Measurements from ENCODE around the gene HS3ST5. TPM values are rescaled to one million over a fixed set of nuclear protein-coding genes. Genes with fewer than 3 reads are reported as not detected.

The HS3ST5 gene
- total and polyA plus RNA-seq, 10 donors, result not detected

DNA sequence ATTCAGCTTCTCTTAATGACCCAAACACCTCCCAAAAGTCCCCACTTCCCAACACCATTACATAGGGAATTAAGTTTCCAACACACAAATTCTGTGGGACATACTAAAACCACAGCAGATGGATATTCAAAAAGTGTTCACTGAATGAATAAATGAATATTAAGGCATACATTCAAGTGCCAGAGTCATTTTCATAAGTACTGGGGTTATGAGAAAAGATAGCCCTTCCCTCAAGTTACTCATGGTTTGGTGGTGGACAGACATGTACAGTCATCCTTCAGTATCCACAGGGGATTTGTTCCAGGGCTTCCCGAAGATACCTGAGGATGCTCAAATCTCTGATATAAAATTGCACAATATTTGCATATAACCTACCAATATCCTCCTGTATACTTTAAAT, 50.4 kb downstream of the HS3ST5 start:
- H3K9me3 ChIP-seq, result no peaks in the 10 kb centered on the region
- TF ChIP-seq POLR2A (IDR thresholded peaks at IDR 0.05) (no peak), POLR2AphosphoS5 (IDR thresholded peaks at IDR 0.05) (no peak)
- TF ChIP-seq, protein P1, sequence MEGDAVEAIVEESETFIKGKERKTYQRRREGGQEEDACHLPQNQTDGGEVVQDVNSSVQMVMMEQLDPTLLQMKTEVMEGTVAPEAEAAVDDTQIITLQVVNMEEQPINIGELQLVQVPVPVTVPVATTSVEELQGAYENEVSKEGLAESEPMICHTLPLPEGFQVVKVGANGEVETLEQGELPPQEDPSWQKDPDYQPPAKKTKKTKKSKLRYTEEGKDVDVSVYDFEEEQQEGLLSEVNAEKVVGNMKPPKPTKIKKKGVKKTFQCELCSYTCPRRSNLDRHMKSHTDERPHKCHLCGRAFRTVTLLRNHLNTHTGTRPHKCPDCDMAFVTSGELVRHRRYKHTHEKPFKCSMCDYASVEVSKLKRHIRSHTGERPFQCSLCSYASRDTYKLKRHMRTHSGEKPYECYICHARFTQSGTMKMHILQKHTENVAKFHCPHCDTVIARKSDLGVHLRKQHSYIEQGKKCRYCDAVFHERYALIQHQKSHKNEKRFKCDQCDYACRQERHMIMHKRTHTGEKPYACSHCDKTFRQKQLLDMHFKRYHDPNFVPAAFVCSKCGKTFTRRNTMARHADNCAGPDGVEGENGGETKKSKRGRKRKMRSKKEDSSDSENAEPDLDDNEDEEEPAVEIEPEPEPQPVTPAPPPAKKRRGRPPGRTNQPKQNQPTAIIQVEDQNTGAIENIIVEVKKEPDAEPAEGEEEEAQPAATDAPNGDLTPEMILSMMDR (IDR thresholded peaks at IDR 0.05 in 8 of 11, conservative IDR thresholded peaks at IDR 0.05 in 3 of 11), result no peak
- no peaks in the 10 kb centered on the region for H3K36me3 ChIP-seq
- peaks cover 0 to 6% (median 0%) of the 10 kb centered on the region in 7 donors for H3K27me3 ChIP-seq (replicated peaks in 1 of 7)
- no peak overlapping the region for H3K27ac ChIP-seq
- no peaks in the 10 kb centered on the region for H3K4me1 ChIP-seq
- WGBS, 5 donors, result 77 to 97% (median 83%) methylated on average over 1 of the region's 1 CpG
- intact Hi-C loops (cut with DNase I; ENCODE audit: low total_unique reads), result no loop called here
- H3K4me3 ChIP-seq, result no peak overlapping the region
- no peak for DNase-seq

DNA sequence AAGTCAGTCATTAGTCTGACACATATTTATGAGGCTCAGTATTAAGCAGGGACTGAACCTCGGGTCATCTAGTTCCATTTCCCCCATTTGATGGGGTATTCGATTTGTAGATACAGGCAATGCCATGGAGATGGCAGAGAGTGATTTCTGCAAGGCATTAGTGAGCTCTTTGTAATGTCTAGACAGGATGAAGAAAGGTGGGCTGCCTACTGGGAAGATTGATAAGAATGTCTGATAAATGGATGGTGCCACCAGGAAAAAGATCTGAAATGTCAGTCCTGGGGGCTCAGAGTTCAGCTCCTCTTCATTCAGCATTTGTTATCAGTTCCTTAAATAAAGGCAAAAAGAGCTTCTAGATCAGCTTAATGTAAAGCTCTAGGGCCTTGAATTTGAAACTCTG, 51.4 kb downstream of the HS3ST5 start:
- Histone ChIP-seq H3K9me3 (no peaks in the 10 kb centered on the region), H3K27ac (no peak overlapping the region), H3K4me3 (no peak overlapping the region), H3K36me3 (no peaks in the 10 kb centered on the region), H3K4me1 (no peaks in the 10 kb centered on the region), H3K27me3 (replicated peaks in 1 of 7) (peaks cover 0 to 6% (median 0%) of the 10 kb centered on the region in 7 donors)
- intact Hi-C loops (cut with DNase I; ENCODE audit: low total_unique reads), result no loop called here
- 49 to 60% (median 56%) methylated on average over 2 of the region's 2 CpGs for WGBS, 5 donors
- DNase-seq, result no peak
- TF ChIP-seq, protein P1 (IDR thresholded peaks at IDR 0.05 in 8 of 11, conservative IDR thresholded peaks at IDR 0.05 in 3 of 11), result no peak
- TF ChIP-seq POLR2AphosphoS5 (IDR thresholded peaks at IDR 0.05), result no peak
- TF ChIP-seq POLR2A (IDR thresholded peaks at IDR 0.05), result no peak

DNA sequence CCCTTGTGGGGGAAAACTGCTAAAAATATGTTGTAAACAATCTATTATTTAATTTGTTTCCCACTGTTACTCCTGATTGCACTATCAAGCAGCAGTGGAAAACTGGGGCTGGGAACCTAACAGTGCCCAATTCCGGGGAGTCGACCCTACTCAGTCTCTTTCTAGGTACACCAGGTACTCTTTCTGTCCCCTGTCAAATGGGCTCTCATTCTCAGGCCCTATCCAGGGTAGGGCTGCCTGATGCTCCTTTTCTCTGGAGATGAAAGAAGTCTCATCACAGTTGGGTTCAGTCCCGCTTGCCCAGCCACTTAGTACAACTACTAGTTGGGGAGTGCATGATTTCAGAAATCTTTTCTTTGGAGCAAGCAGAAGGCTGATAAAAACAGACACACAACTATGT, 52.0 kb downstream of the HS3ST5 start:
- TF ChIP-seq POLR2AphosphoS5 (IDR thresholded peaks at IDR 0.05) (no peak), POLR2A (IDR thresholded peaks at IDR 0.05) (no peak)
- TF ChIP-seq, protein P1 (IDR thresholded peaks at IDR 0.05 in 8 of 11, conservative IDR thresholded peaks at IDR 0.05 in 3 of 11), result no peak
- WGBS, 5 donors, result 82 to 94% (median 85%) methylated on average over 3 of the region's 3 CpGs
- H3K27ac ChIP-seq, result no peak overlapping the region
- H3K36me3 ChIP-seq, result no peaks in the 10 kb centered on the region
- H3K4me1 ChIP-seq, result no peaks in the 10 kb centered on the region
- no peak for DNase-seq
- intact Hi-C loops (cut with DNase I; ENCODE audit: low total_unique reads), result no loop called here
- no peaks in the 10 kb centered on the region for H3K9me3 ChIP-seq
- no peak overlapping the region for H3K4me3 ChIP-seq
- peaks cover 0 to 6% (median 0%) of the 10 kb centered on the region in 7 donors for H3K27me3 ChIP-seq (replicated peaks in 1 of 7)

DNA sequence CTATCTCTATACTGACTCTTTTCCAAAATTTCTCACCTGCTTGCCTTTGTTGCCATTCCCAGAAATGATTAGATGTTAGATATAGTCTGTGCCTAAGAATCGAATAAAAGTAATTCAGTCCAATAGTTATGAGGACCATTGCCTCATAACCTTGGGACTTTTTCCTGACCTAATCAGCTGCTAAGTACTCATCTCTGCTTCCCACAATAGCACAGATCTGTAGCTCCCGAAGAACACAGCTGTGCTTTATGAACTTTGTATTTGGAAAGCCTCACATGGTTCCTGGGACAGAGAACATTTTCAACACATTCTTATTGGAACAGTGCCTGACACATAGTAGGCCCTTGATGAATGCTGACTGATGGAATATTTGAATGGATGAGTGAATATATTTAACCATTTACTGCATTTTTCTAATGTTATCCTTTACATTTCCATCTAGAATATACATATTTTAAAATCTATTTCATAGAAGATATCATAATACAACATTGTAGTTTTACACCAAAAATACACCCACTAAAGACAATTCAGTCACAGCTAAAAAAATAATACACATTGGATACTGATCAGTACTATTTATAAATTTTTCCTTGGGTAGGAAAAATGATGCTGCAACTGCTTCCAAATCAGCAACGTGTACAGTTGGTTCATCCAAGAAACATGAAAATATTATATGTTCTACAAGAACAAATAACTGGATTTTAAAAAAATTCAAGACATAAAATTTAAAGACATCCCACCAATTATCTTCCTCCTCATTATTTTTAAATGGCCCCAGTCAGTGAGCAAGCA, 53.9 kb downstream of the HS3ST5 start:
- Histone ChIP-seq H3K4me1 (no peaks in the 10 kb centered on the region), H3K36me3 (no peaks in the 10 kb centered on the region), H3K27ac (no peak overlapping the region), H3K27me3 (replicated peaks in 1 of 7) (peaks cover 0 to 6% (median 0%) of the 10 kb centered on the region in 7 donors), H3K9me3 (no peaks in the 10 kb centered on the region), H3K4me3 (no peak overlapping the region)
- no peak for DNase-seq
- TF ChIP-seq POLR2A (IDR thresholded peaks at IDR 0.05) (no peak), POLR2AphosphoS5 (IDR thresholded peaks at IDR 0.05) (no peak)
- TF ChIP-seq, protein P1 (IDR thresholded peaks at IDR 0.05 in 8 of 11, conservative IDR thresholded peaks at IDR 0.05 in 3 of 11), result no peak
- intact Hi-C loops (cut with DNase I; ENCODE audit: low total_unique reads), result no loop called here
- WGBS, 5 donors, result 82 to 90% (median 85%) methylated on average over 3 of the region's 3 CpGs
